ENCODE results near the gene ARHGEF10L. TPM values are rescaled to one million over a fixed set of nuclear protein-coding genes. Genes with fewer than 3 reads are reported as not detected.

Gene ARHGEF10L
- total RNA-seq, 1 donor from 2014 or later, result 75.6 TPM

DNA sequence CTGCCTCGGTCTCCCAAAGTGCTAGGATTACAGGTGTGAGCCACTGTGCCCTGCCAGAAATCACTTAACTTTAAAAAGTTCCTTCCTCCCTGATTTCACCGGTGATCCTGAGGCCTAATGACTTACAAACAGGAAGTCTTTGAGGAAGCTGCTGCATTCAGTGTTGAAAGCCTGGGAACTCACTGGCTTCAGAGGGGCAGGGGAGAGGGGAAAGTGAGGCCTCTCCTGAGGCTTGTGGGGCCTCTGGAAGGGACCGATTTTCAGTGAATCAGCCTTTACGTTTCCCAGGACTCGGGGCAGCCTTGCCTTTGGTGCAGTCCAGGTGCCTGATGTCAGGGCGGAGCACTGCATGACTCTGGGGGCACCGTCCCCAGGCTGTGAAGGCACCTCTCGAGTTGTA lies 30.1 kb upstream of the ARHGEF10L start:
- H3K4me3 ChIP-seq, result no peak overlapping the region
- TF ChIP-seq POLR2A (IDR thresholded peaks at IDR 0.05), result no peak
- TF ChIP-seq POLR2AphosphoS5 (IDR thresholded peaks at IDR 0.05; ENCODE audit: insufficient read depth in 1 of 2, low read depth in 1 of 2), result no peak
- TF ChIP-seq, protein P1, sequence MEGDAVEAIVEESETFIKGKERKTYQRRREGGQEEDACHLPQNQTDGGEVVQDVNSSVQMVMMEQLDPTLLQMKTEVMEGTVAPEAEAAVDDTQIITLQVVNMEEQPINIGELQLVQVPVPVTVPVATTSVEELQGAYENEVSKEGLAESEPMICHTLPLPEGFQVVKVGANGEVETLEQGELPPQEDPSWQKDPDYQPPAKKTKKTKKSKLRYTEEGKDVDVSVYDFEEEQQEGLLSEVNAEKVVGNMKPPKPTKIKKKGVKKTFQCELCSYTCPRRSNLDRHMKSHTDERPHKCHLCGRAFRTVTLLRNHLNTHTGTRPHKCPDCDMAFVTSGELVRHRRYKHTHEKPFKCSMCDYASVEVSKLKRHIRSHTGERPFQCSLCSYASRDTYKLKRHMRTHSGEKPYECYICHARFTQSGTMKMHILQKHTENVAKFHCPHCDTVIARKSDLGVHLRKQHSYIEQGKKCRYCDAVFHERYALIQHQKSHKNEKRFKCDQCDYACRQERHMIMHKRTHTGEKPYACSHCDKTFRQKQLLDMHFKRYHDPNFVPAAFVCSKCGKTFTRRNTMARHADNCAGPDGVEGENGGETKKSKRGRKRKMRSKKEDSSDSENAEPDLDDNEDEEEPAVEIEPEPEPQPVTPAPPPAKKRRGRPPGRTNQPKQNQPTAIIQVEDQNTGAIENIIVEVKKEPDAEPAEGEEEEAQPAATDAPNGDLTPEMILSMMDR (IDR thresholded peaks at IDR 0.05), result no peak
- H3K9me3 ChIP-seq, result no peaks in the 10 kb centered on the region
- no peak overlapping the region for H3K27ac ChIP-seq
- no peak for DNase-seq (ENCODE audit: extremely low spot score in 2 of 2)
- intact Hi-C loops (cut with DNase I), result no loop called here
- no peaks in the 10 kb centered on the region for H3K27me3 ChIP-seq
- no peaks in the 10 kb centered on the region for H3K36me3 ChIP-seq
- no peaks in the 10 kb centered on the region for H3K4me1 ChIP-seq

DNA sequence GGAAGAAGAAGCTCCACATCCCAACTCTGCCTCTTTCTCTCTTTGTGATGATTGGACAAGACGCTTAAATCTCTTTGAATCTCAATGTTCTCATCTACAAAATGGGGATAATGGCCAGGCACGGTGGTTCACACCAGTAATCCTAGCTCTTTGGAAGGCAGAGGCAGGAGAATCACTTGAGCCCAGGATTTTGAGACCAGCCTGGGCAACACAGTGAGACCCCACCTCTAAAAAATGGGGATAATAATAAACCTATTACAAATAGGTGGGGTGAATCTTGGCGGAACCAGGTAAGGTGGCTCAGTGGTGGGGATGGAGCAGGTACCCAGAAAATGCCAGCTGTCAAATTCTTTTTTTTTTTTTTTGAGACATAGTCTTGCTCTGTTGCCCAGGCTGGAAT lies 29.4 kb upstream of the ARHGEF10L start:
- Histone ChIP-seq H3K27ac (no peak overlapping the region), H3K9me3 (no peaks in the 10 kb centered on the region), H3K36me3 (no peaks in the 10 kb centered on the region), H3K4me3 (no peak overlapping the region), H3K27me3 (no peaks in the 10 kb centered on the region), H3K4me1 (no peaks in the 10 kb centered on the region)
- intact Hi-C loops (cut with DNase I), result no loop called here
- no peak for DNase-seq (ENCODE audit: extremely low spot score in 2 of 2)
- TF ChIP-seq POLR2A (IDR thresholded peaks at IDR 0.05) (no peak), POLR2AphosphoS5 (IDR thresholded peaks at IDR 0.05; ENCODE audit: insufficient read depth in 1 of 2, low read depth in 1 of 2) (no peak)
- TF ChIP-seq, protein P1 (IDR thresholded peaks at IDR 0.05), result no peak

DNA sequence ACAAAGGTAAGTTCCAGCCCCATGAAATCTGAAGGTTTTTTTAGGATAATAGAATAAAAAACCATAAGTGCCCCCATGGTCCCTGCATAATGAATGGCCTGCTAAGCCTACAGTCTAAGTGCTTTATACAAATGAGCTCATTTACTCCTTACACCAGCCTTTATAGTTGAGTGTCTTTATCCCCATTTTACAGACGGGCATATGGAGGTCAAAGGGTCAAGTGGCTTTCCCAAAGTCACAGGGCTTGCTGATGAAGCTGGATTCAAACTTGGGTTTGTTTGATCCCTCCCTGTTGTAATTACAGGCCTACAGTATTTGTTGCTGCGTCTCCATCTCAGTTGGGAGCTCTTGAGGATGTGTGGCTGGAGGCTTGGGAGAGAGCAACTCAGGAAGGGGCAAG lies 28.3 kb upstream of the ARHGEF10L start:
- Histone ChIP-seq H3K36me3 (no peaks in the 10 kb centered on the region), H3K27me3 (no peaks in the 10 kb centered on the region), H3K27ac (no peak overlapping the region), H3K9me3 (no peaks in the 10 kb centered on the region), H3K4me3 (no peak overlapping the region), H3K4me1 (no peaks in the 10 kb centered on the region)
- no peak for TF ChIP-seq POLR2A (IDR thresholded peaks at IDR 0.05)
- TF ChIP-seq, protein P1 (IDR thresholded peaks at IDR 0.05), result no peak
- TF ChIP-seq POLR2AphosphoS5 (IDR thresholded peaks at IDR 0.05; ENCODE audit: insufficient read depth in 1 of 2, low read depth in 1 of 2), result no peak
- intact Hi-C loops (cut with DNase I), result no loop called here
- DNase-seq (ENCODE audit: extremely low spot score in 2 of 2), result no peak

DNA sequence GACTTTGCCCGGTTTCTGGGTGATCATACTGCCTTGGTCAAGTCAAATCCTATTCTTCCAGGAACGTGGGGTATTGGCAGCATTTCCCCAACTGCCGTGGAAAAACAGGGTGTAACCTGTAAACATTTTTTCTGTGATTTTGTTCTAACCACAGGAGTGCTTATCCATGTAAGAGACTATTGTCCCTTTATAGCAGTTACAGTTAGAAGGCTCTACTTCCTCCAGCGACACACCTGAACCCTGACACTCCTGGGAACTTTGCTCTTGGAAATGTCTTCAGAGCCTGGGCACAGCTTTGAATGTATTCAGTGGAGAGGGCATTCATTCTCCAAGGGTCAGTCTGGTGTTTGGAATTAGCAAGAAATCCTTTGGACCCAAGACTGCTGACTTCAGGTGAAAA lies 26.4 kb upstream of the ARHGEF10L start:
- Histone ChIP-seq H3K9me3 (no peaks in the 10 kb centered on the region), H3K27me3 (no peaks in the 10 kb centered on the region), H3K4me3 (no peak overlapping the region), H3K27ac (no peak overlapping the region), H3K36me3 (no peaks in the 10 kb centered on the region), H3K4me1 (no peaks in the 10 kb centered on the region)
- intact Hi-C loops (cut with DNase I), result no loop called here
- DNase-seq (ENCODE audit: extremely low spot score in 2 of 2), result no peak
- no peak for TF ChIP-seq POLR2A (IDR thresholded peaks at IDR 0.05)
- TF ChIP-seq, protein P1 (IDR thresholded peaks at IDR 0.05), result no peak
- TF ChIP-seq POLR2AphosphoS5 (IDR thresholded peaks at IDR 0.05; ENCODE audit: insufficient read depth in 1 of 2, low read depth in 1 of 2), result no peak

DNA sequence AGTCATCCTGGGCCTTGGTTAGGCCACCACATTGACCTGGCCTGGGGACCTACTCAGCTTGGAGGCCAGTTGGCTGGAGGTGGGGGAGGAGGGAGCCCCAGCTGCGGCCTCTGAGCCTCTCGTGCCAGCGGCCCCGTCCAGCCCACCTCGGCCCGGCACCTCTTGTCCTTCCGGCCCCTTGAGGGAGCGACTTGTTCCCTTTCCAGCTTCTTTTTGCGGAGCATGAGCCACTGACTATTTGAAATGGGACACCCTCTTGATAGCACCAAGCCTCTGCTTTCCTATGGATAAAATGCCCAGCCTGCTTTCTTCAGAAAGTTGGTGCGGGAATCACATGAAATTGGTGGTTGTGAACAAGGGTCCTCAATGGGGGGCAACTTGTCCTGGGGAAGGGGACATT lies 24.7 kb upstream of the ARHGEF10L start:
- intact Hi-C loops (cut with DNase I), result no loop called here
- Histone ChIP-seq H3K36me3 (no peaks in the 10 kb centered on the region), H3K9me3 (no peaks in the 10 kb centered on the region), H3K27ac (no peak overlapping the region), H3K4me1 (no peaks in the 10 kb centered on the region), H3K4me3 (no peak overlapping the region), H3K27me3 (no peaks in the 10 kb centered on the region)
- TF ChIP-seq POLR2A (IDR thresholded peaks at IDR 0.05), result no peak
- TF ChIP-seq, protein P1 (IDR thresholded peaks at IDR 0.05), result no peak
- no peak for TF ChIP-seq POLR2AphosphoS5 (IDR thresholded peaks at IDR 0.05; ENCODE audit: insufficient read depth in 1 of 2, low read depth in 1 of 2)
- no peak for DNase-seq (ENCODE audit: extremely low spot score in 2 of 2)

All from vagina (tissue), 2 donors.